HuH-7 (cell line): Measurements from ENCODE around the gene TMEM63B.
"Not testable (repeated sequence)": the region's sequence is repeated elsewhere in the genome, so short reads cannot be mapped to it uniquely, and the experiment has no call there.

ENCODE experiments used
- DNase-seq: peaks from one replicate; pipeline ENCODE4 v3.0.0; 2011; ENCODE audit warnings: low spot score

Gene TMEM63B

GRCh38 chr6:44193307-44193910 is 66.1 kb downstream of the TMEM63B start:
- DNase-seq: no peak

DNA sequence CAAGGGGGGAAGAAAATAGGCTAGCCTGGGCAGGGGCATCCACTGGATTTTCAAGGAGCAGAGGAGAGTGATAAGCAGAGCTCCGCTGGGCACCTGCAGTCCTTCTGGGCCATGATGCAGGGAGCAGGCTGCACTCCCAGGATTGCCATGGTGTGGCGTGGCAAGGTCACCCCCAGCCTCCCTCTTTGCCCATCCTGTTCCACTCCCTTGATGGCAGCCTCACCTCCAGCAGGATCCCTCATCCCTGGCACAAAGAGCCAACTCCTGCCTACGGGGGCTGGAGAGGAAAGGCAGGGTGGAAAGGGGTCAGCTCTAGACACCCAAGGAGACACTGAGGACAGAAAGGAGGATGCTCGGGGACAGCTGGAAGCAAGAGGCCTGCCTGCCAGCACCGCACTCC is 67.0 kb downstream of the TMEM63B start:
- DNase-seq: no peak

- DNase-seq: not testable (repeated sequence)
Measured at GRCh38 chr6:44196351-44196750, 69.0 kb downstream of the TMEM63B start.

- no peak for DNase-seq
Measured at GRCh38 chr6:44198684-44199083, 71.3 kb downstream of the TMEM63B start.

GRCh38 chr6:44199883-44200282 is 72.5 kb downstream of the TMEM63B start:
- DNase-seq: no peak

DNA sequence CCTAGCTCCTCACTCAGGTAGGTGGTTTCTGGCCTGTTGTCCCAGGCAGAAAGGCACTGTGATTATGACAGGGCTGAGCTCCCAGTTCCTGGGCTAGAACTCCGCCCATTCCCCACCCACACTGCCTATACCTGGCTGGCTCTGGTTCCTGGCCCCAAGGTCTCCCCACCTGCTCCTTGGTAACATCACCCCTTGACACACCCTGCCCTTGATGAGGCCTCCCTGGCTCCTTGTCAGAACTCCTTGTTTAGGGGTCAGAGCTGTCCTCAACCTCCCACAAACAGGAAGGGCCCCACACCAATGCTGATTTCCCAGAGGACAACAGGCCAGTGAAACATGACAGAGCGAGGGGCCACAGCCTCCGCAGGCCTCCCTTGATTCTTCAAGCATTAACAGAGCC is 73.8 kb downstream of the TMEM63B start:
- DNase-seq: no peak

DNA sequence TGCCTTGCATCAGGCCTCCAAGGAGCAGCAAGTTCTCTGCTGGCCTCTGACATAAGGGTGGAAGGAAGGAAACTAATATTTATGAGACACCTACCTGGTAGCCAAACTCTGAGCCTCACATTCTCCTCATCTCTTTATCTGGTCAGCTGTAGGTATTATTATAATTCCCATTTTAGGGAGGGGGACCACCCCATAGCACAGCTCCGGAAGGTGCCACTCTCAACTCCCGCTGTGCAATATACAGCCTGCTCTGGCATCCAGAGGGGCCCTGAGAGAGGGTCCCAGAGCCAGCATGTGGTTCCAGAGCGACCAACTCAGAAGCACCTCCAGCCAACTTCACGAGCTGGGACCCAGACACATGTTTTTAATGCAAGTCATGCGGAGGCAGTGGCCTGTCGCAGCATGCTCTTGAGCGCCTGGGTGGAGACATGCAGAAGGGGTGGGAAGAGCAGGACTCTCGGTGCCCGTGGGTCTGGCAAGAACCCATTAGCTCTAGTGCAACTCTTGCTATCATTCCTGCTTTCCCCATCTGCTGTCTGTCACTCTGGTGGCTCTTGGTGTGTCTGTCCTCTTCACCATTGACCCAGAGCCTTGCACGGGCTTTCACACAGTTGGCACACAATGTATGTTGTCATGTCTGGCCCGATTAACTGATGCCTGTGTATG is 74.4 kb downstream of the TMEM63B start:
- DNase-seq: no peak

GRCh38 chr6:44202332-44202971 is 75.1 kb downstream of the TMEM63B start:
- DNase-seq: no peak

- no peak for DNase-seq
Measured at GRCh38 chr6:44202972-44203750, 75.8 kb downstream of the TMEM63B start.

GRCh38 chr6:44203955-44204354 is 76.6 kb downstream of the TMEM63B start:
- no peak for DNase-seq
